GM12892 (cell line): Measurements from ENCODE around the gene CTPS1.

Source experiments
- POLR2A ChIP-seq: IDR thresholded peaks from 2 replicates; pipeline ENCODE4 v1.6.1; 2011; ENCODE audit warnings: low read depth, low read length, control low read depth
- TAF1 ChIP-seq: IDR thresholded peaks from 2 replicates; pipeline ENCODE4 v1.6.1; 2011; ENCODE audit warnings: low read depth, mild to moderate bottlenecking, control low read depth, low read length, borderline replicate concordance

GRCh38 chr1:41051022-41051421, 71.5 kb downstream of the CTPS1 start:
- TF ChIP-seq POLR2A, result no peak
- no peak for TF ChIP-seq TAF1
